ENCODE measurements around the gene NECTIN4. TPM values are rescaled to one million over a fixed set of nuclear protein-coding genes. Genes with fewer than 3 reads are reported as not detected.

Gene NECTIN4
- polyA plus RNA-seq, 3 donors: 0.07 TPM; not detected in 1

DNA sequence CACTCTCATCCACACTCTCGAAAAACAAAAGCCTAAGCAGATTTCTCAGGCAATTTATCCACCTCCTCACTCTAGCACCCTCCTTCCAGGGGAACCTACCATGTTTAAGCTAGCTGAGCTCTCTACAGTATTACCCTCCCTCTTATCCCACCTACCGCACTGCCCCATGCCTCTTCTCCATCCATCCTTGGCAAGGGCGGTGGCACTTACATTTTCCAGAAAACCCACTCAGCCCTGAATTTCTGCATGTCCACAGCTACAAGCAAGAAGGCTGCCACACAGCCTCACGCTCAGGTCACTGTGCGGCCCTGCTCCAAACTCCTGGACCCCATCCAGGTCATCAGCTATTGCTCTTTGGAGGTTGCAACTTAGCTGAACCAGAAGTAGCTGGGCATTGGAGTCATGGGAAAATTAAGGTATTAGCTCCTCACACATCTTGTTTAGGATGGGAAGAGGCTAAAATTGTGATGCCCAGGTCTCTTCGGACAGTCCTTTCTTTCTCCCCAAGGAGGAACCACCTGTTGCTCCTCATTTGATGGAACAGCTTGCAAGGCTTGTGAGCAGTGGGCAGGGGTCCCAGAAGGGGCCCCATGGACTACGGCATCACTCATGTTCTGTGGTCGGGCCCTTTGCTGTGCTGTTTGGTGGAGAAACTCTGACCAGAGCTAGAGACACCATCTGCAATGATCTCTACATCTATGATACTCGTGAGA, 9.9 kb upstream of the NECTIN4 start:
- Mint-ChIP-seq H3K9me3 (peaks cover 0 to 5% (median 0%) of the 10 kb centered on the region in 7 donors), H3K4me3 (peak overlapping the region; percentile 54 to 78), H3K27ac (peak overlapping the region in 3 of 7 donors; percentile 5 to 13 (median 7)), H3K4me1 (peaks cover 43% of the 10 kb centered on the region), H3K27me3 (ENCODE audit: low read depth in 3 of 3) (peaks cover 5 to 17% (median 10%) of the 10 kb centered on the region in 3 donors), H3K36me3 (peaks cover 39 to 41% of the 10 kb centered on the region in 2 donors)
- peaks cover 34 to 37% of the 10 kb centered on the region in 2 donors for H3K4me1 ChIP-seq (ENCODE audit: control insufficient read depth in 1 of 2, insufficient read depth in 2 of 2, low read length in 2 of 2)
- TF ChIP-seq, protein P1, sequence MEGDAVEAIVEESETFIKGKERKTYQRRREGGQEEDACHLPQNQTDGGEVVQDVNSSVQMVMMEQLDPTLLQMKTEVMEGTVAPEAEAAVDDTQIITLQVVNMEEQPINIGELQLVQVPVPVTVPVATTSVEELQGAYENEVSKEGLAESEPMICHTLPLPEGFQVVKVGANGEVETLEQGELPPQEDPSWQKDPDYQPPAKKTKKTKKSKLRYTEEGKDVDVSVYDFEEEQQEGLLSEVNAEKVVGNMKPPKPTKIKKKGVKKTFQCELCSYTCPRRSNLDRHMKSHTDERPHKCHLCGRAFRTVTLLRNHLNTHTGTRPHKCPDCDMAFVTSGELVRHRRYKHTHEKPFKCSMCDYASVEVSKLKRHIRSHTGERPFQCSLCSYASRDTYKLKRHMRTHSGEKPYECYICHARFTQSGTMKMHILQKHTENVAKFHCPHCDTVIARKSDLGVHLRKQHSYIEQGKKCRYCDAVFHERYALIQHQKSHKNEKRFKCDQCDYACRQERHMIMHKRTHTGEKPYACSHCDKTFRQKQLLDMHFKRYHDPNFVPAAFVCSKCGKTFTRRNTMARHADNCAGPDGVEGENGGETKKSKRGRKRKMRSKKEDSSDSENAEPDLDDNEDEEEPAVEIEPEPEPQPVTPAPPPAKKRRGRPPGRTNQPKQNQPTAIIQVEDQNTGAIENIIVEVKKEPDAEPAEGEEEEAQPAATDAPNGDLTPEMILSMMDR (IDR thresholded peaks at IDR 0.05): no peak
- H3K79me2 ChIP-seq (ENCODE audit: insufficient read depth, low read length): peaks cover 21% of the 10 kb centered on the region
- WGBS (ENCODE audit: insufficient coverage): 98% methylated on average over 6 of the region's 9 CpGs
- no peak overlapping the region for H3K4me3 ChIP-seq (replicated peaks in 1 of 3; ENCODE audit: low read depth in 2 of 3, low read length in 3 of 3)
- intact Hi-C loops (cut with micrococcal nuclease): no loop called here
- no peak overlapping the region for H3K27ac ChIP-seq (ENCODE audit: low read depth in 1 of 2, low read length in 2 of 2)
- no peak overlapping the region for H3K4me2 ChIP-seq (replicated peaks; ENCODE audit: extremely low read depth, low read length, poor library complexity, severe bottlenecking)
- no peak overlapping the region for H2AFZ ChIP-seq (ENCODE audit: insufficient read depth, low read depth, low read length, poor library complexity, severe bottlenecking)
- H3K27me3 ChIP-seq (ENCODE audit: control insufficient read depth in 2 of 2, insufficient read depth in 2 of 2, low read length in 2 of 2): peaks cover 0 to 7% of the 10 kb centered on the region in 2 donors
- H3K9me3 ChIP-seq (replicated peaks in 1 of 2; ENCODE audit: control insufficient read depth in 1 of 2, insufficient read depth in 1 of 2, low read length in 2 of 2): no peaks in the 10 kb centered on the region
- H3K36me3 ChIP-seq (replicated peaks in 1 of 2; ENCODE audit: control insufficient read depth in 1 of 2, insufficient read depth in 2 of 2, low read length in 2 of 2): peaks cover 31 to 41% of the 10 kb centered on the region in 2 donors
- DNase-seq: no peak
- H4K20me1 ChIP-seq (ENCODE audit: insufficient read depth, low read length): peaks cover 24% of the 10 kb centered on the region
- no peak overlapping the region for H3K9ac ChIP-seq (ENCODE audit: insufficient read depth, low read length, poor library complexity, severe bottlenecking)

DNA sequence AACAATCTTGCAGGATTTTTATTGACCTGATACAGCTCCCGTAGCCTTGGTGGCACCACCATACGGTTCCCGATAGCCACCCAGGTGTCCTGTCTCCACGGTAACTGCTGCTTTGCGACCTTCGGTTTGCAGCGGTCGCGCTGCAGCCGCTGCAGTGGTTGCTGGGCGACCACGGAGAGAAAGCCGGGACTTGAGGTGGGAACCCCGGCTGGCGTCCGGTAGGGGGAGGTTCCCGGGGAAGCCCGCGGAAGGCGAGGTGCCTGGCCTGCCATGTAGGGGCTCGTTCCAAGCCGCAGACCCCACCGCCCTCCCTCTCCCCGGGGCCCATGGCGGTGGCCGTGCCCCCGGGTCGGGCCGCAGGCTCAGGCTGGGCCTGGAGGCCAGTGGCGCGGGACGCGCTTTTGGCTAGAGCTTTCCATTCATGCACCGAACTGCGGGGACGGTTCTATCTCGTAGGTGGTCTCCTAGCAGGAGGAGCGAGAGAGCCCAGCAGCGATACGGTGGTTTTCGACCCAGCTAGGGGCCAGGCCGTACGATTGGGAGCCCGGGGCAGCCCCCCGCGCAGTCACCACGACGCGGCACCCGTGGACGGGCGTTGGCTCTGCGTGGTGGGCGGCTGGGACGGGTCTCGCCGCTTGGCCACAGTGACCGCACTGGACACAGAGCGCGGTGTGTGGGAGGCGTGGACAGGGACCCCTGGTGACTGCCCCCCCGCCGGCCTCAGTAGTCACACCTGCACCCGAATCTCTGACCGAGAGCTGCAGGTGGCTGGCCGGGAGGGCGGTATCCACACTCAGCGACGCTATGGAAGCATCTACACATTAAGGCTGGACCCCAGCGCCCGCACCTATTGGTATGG, 9.1 kb upstream of the NECTIN4 start, which contains the start of gene KLHDC9:
Gene KLHDC9, plus strand, starts transcription at position 152 of the 859 bp plus-strand sequence. Its CDS starts 175 bp downstream, at position 327.
- Histone ChIP-seq H3K9ac (ENCODE audit: insufficient read depth, low read length, poor library complexity, severe bottlenecking) (peak within 1 kb of the TSS; percentile 51), H3K4me3 (replicated peaks in 1 of 3; ENCODE audit: low read depth in 2 of 3, low read length in 3 of 3) (peak within 1 kb of the TSS; percentile 37 to 76 (median 60)), H3K36me3 (replicated peaks in 1 of 2; ENCODE audit: control insufficient read depth in 1 of 2, insufficient read depth in 2 of 2, low read length in 2 of 2) (peaks cover 28 to 34% of the 10 kb centered on the region in 2 donors), H3K79me2 (ENCODE audit: insufficient read depth, low read length) (peaks cover 13% of the 10 kb centered on the region), H2AFZ (ENCODE audit: insufficient read depth, low read depth, low read length, poor library complexity, severe bottlenecking) (peak within 1 kb of the TSS; percentile 84), H3K27me3 (ENCODE audit: control insufficient read depth in 2 of 2, insufficient read depth in 2 of 2, low read length in 2 of 2) (peaks cover 0 to 7% of the 10 kb centered on the region in 2 donors), H4K20me1 (ENCODE audit: insufficient read depth, low read length) (peaks cover 16% of the 10 kb centered on the region), H3K4me1 (ENCODE audit: control insufficient read depth in 1 of 2, insufficient read depth in 2 of 2, low read length in 2 of 2) (peaks cover 34 to 37% of the 10 kb centered on the region in 2 donors), H3K9me3 (replicated peaks in 1 of 2; ENCODE audit: control insufficient read depth in 1 of 2, insufficient read depth in 1 of 2, low read length in 2 of 2) (no peaks in the 10 kb centered on the region), H3K4me2 (replicated peaks; ENCODE audit: extremely low read depth, low read length, poor library complexity, severe bottlenecking) (peak within 1 kb of the TSS; percentile 83), H3K27ac (ENCODE audit: low read depth in 1 of 2, low read length in 2 of 2) (peak within 1 kb of the TSS in 1 of 2 donors; percentile 32)
- peak within 1 kb of the TSS; percentile 78 to 88 for H3K4me3 Mint-ChIP-seq
- peaks cover 6 to 19% (median 10%) of the 10 kb centered on the region in 3 donors for H3K27me3 Mint-ChIP-seq (ENCODE audit: low read depth in 3 of 3)
- peaks cover 36 to 41% of the 10 kb centered on the region in 2 donors for H3K36me3 Mint-ChIP-seq
- peaks cover 0 to 5% (median 0%) of the 10 kb centered on the region in 7 donors for H3K9me3 Mint-ChIP-seq
- peak within 1 kb of the TSS; percentile 60 to 90 (median 82) for H3K27ac Mint-ChIP-seq
- WGBS (ENCODE audit: insufficient coverage): 8% methylated on average over 69 of the region's 71 CpGs
- TF ChIP-seq, protein P1 (IDR thresholded peaks at IDR 0.05): no peak
- intact Hi-C loops (cut with micrococcal nuclease): no loop called here
- DNase-seq: peak in 1 of 3 donors; percentile 39
- H3K4me1 Mint-ChIP-seq: peaks cover 43% of the 10 kb centered on the region

Measured in CD14-positive monocyte (primary cell).